ENCODE results near the gene IL31.

Gene IL31

DNA sequence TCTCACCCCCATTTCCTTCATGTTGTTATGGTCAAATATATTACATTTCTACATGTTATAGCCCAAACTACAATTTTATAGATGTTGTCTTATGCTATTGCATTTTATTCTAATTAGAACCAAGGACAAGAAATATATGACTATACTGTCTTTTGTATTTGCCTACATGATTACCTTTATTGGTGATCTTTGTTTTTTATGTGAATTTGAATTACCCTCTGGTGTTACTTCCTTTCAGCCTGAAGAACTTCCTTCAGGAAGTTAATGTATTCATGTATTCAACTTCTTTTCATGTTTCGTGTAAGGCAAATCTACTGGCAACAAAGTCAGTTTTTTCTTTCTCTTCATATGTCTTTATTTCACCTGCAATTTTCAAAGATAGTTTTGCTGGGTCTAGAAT lies 20.8 kb upstream of the IL31 start:
- Histone ChIP-seq H3K4me2 (ENCODE audit: low read length) (no peak overlapping the region), H3K4me1 (no peaks in the 10 kb centered on the region), H3K27ac (no peak overlapping the region), H2AFZ (no peak overlapping the region), H3K9me3 (ENCODE audit: control insufficient read depth, low read length) (no peaks in the 10 kb centered on the region), H3K79me2 (no peaks in the 10 kb centered on the region), H3K27me3 (ENCODE audit: control insufficient read depth, insufficient read depth, low read length) (no peaks in the 10 kb centered on the region), H3K36me3 (ENCODE audit: control insufficient read depth, insufficient read depth, low read length) (no peaks in the 10 kb centered on the region), H3K9ac (no peak overlapping the region), H3K4me3 (ENCODE audit: low read depth, low read length) (no peak overlapping the region)
- TF ChIP-seq CTCF (IDR thresholded peaks at IDR 0.05) = no peak

DNA sequence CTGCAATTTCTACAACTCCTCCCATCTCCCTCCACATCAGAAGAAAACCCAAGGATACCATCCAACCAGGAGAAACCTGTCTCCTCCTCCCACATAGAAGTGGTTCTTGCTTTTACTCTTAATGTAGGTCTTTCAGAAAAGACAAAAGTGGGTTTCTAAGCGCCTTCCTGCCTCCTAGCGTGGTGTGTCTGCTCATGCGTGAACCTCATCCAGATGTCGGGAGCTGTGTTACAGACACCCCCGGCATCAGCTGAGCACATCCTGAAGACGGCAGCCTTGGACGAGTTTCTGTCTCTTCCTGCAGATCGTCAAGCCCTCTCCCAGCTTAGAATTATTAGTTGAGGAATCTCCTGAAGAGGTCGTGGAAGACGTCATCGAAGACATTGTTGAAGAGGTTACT lies 18.4 kb upstream of the IL31 start:
- Histone ChIP-seq H3K4me3 (ENCODE audit: low read depth, low read length) (no peak overlapping the region), H3K4me2 (ENCODE audit: low read length) (no peak overlapping the region), H3K9ac (no peak overlapping the region), H3K4me1 (no peaks in the 10 kb centered on the region), H3K9me3 (ENCODE audit: control insufficient read depth, low read length) (no peaks in the 10 kb centered on the region), H3K27ac (no peak overlapping the region), H3K79me2 (no peaks in the 10 kb centered on the region), H3K27me3 (ENCODE audit: control insufficient read depth, insufficient read depth, low read length) (no peaks in the 10 kb centered on the region), H3K36me3 (ENCODE audit: control insufficient read depth, insufficient read depth, low read length) (no peaks in the 10 kb centered on the region), H2AFZ (no peak overlapping the region)
- no peak for TF ChIP-seq CTCF (IDR thresholded peaks at IDR 0.05)

DNA sequence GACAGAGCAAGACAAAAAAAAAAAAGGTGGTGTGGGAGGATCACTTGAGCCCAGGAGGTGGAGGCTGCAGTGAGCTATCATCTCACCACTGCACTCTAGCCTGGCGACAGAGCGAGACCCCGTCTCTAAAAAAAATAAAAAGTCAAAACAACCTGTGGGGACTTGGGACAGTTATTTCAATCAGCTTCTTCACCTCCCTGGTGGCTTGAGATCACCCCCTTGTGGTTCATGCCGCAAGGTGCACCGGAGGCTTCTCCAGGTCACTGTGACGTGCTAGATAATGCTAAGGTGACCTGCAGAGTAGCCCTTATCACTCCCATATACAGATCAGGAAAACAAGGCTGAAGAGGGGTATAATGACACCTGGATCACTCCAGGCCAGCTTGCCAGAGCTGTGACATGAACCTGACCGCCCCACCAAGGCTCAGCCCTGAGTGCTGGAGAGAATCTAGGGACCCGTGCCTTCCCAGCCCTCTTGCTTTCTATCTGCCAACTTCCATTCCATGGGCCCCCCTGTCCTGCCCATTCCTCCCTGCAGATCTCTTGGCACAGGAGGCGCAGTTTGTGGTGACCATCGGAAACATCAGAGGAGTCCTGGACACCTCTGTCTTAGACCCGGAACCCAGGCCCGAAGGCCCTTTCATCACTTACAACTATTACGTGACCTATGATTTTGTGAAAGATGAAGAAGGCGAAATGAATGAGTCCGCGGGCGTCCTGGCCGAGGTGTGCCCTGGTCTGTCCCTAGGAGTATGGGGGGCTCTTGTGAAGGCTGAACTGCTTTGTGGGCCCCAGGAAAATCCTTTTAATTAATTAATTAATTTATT lies 17.0 kb upstream of the IL31 start:
- Histone ChIP-seq H3K36me3 (ENCODE audit: control insufficient read depth, insufficient read depth, low read length) (no peaks in the 10 kb centered on the region), H3K27ac (no peak overlapping the region), H3K79me2 (no peaks in the 10 kb centered on the region), H3K9me3 (ENCODE audit: control insufficient read depth, low read length) (no peaks in the 10 kb centered on the region), H3K4me3 (ENCODE audit: low read depth, low read length) (no peak overlapping the region), H3K4me1 (no peaks in the 10 kb centered on the region), H3K27me3 (ENCODE audit: control insufficient read depth, insufficient read depth, low read length) (no peaks in the 10 kb centered on the region), H2AFZ (no peak overlapping the region), H3K9ac (no peak overlapping the region), H3K4me2 (ENCODE audit: low read length) (no peak overlapping the region)
- peak; percentile 86 for TF ChIP-seq CTCF (IDR thresholded peaks at IDR 0.05)

DNA sequence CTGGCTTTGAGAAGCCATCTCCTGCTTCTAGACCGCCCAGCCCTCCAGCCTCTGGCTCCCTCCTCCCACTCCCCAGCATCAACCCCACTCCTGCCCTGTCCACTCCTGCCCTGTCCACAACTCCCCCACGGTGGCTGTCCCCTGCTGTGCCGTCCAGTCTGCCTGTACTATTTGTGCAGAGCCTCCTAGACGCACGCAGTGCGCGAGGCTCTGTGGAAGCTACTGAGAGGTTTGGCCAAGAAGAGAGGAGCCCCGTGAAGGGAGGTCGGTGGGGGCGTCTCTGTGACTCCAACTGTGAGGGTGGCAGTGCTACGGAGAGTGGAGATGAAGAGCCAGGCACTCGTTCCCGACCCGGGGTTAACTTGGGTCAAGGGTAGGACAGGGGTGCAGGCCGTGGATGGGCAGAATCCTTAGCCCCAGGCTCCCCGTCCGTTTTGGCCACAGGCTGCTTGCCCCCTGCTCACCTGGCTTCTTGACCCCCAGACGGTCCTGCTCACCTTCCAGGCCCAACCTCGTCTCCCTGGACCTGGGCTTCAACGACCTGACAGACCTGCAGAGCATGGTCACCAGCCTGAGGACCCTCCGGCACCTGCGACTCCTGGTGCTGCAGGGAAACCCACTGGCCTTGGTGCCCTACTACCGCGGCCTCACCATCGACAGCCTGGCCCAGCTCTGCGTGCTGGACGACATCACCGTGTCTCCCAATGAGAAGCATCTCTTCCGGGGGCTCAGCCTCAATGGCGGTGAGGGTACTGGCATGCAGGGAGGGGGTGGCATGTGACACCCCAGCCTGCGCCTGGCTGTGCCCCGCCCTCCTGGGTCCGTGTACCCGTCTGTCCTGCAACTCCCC lies 15.8 kb upstream of the IL31 start:
- H3K4me2 ChIP-seq (ENCODE audit: low read length) = no peak overlapping the region
- H3K4me1 ChIP-seq = no peaks in the 10 kb centered on the region
- no peaks in the 10 kb centered on the region for H3K9me3 ChIP-seq (ENCODE audit: control insufficient read depth, low read length)
- H3K27me3 ChIP-seq (ENCODE audit: control insufficient read depth, insufficient read depth, low read length) = no peaks in the 10 kb centered on the region
- H3K36me3 ChIP-seq (ENCODE audit: control insufficient read depth, insufficient read depth, low read length) = no peaks in the 10 kb centered on the region
- no peak overlapping the region for H3K9ac ChIP-seq
- H2AFZ ChIP-seq = no peak overlapping the region
- H3K79me2 ChIP-seq = no peaks in the 10 kb centered on the region
- no peak overlapping the region for H3K4me3 ChIP-seq (ENCODE audit: low read depth, low read length)
- TF ChIP-seq CTCF (IDR thresholded peaks at IDR 0.05) = no peak
- H3K27ac ChIP-seq = no peak overlapping the region
